ENCODE data around the gene BICDL1.

The BICDL1 gene

DNA sequence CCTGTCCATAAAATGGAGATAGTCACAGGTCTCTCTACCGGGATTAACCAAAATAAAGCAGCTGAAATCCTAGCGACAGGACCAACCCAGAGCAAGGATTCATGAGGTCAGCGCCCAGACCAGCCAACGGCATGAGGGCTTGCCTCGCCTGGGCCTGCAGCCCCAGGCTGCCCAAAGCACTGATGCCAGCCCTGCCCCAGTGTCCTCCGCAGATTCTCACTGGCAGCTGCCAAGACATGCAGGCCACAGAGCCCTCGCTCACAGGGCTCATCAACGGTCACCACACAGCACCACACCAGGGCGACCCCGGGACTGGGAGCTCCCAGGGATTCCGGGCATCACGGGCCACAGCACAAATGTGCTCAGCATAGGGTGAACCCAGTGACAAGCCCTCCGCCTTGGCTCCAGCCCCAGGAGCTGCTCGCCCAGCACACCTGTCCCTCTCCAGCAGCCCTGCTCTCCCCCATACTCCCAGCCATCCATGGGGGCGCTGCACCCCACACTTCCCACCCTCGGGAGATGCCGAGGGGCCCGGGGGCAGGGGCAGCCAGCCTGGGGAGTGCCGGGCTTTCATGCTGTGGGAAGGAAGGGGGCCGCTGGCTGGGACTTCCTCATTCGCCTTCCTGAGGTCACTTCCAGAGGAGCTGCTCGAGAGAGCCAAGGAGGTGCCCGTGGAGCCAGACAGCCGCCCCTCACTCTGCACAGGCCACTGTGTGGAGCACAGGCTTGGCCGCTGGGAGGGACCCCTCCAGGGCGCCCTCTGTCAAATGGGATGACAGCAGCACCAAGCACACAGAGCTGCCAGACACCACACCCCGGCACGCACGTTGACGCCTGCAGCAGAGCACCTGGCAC, 113.4 kb downstream of the BICDL1 start:
- DNase-seq (ENCODE audit: low read depth, low spot score), result no peak

DNA sequence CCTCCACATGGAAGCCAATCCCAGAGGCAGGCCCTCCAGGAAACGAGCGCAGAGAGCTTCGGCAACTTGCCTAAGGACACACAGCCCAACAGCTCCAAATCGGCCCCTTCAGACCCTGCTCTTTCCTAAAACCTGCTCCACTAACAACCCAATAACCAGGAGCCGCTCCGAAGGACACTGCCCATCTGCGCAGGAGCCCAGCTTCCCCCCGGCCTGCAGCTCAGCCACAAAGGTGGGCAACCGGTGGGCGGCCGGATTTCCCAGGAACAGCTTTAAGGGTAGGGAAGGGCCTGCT, 114.0 kb downstream of the BICDL1 start:
- DNase-seq (ENCODE audit: low read depth, low spot score), result no peak

DNA sequence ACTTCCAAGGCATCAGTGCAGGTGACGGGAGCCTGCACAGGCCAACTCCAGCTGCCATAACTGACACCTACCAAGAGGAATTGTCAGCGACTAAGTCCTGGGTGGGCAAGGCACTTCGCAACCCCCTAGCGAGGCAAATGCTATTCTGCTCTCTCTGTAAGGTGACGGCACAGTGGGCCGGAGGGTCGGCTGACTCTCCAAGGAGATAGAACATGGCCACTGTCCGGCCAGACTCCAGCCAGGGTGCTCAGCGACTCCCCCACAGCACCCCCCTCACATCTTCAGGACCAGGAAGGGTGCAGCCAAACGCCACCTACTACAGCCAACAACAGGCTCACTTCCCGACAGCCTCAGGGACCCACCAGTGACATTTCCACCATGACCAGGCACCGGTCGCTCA, 114.3 kb downstream of the BICDL1 start:
- no peak for DNase-seq (ENCODE audit: low read depth, low spot score)

DNA sequence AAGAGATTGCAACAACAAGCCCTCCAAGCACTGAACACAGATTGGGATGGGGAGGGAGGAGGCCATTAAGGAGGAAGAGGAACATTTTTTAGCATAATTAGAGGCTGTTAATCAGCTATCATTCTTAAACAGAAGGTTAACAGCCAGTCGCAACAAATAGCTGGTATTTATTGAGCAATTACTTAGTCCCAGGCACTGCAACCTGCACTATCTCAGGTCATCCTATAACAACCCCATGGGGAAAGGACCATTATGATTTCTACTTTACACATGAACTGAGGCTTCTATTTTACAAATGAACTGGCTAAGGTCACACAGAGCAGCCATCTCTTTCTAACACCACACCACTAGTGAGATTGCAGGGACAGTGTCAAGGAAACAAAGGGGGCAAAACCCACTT, 117.1 kb downstream of the BICDL1 start:
- no peak for DNase-seq (ENCODE audit: low read depth, low spot score)

DNA sequence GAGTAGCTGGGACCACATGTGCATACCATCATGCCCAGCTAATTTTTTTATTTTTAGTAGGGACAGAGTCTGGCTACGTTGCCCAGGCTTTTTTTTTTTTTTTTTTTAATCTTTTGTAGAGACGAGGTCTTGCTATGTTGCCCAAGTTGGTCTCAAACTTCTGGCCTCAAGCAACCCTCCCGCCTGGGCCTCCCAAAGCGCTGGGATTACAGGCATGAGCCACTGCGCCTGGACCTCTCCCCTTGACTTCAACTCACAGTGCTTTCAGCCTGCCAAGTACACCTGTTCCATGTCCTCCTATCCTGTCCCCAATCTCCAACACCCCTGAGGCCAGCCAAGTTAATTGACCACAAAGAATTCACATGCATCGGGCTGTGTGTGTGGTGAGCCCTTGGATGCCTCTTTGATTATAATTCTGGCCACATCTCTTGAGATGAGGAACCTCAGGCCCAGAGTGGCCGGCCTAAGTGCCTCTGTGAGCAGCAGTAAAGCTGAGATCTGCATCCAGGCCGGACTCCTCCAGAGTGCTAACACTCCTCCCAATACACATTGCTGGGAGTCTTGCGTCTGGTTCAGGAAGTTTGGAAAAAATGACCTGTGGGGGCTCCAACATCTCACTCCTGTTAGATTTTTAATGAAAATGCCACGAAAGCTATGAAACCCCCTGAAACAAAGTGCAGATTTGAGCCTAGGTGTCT, 120.7 kb downstream of the BICDL1 start:
- DNase-seq (ENCODE audit: low read depth, low spot score), result no peak

DNA sequence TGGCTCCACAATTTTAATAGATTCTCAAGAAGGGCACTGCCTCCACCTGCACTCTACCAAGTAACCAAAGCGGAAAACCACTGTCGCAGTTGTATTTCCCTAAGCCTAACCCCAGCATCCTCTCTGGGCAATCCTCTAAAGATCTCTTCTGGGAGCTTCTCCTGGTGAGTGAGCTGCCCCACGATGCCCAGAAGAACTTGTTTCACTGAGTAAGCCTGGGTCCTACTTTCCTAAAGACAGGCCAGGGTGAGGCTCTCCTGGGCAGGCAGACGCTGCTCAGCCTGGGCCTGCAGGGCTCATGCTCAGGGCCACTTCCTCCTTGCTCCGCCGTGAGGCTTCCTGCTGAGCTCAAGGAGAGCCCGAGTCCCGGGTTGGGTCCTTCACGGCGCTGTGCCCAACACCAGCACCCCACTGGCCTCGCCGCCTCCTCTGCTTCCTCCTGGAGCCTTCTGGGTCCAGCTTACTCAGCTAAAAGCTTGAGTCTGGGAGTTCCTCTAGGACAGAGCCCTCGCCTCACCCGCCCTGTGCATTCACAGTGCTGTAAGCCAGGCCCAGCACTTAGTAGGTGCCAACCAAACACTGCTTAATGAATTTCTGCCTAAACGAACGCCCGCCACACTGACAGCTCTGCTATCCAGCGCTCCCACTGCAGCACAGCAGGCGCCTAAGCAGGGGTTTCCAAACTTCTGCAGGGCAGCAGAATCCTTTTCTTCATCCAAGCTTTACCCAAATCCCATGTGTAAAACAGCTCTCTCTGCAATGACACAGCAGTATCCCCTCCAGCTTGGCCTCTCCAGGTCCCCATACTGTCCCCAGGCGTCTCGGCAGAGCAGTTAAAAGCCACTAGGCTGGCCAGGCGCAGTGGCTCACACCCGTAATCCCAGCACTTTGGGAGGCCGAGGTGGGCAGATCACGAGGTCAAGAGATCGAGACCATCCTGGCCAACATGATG, 121.8 kb downstream of the BICDL1 start:
- DNase-seq (ENCODE audit: low read depth, low spot score), result no peak

DNA sequence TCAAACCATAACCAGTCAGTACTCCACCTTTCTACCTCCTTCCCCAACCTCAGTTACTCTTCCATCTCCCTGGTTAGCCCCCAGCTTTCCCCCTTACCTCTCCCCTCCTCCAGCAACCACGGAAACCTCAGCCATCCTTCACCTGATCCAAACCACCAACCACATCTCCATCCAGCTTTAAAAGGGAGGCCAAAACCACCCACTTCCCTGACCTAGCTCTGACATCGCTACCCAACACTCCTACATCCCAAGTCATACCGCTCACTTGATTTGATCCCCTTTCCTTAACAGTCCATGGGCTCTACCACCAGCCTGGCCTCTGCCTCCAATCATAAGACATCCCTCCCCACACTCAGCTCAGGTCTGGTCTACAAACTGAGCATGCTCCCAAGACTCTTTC, 126.0 kb downstream of the BICDL1 start:
- no peak for DNase-seq (ENCODE audit: low read depth, low spot score)

DNA sequence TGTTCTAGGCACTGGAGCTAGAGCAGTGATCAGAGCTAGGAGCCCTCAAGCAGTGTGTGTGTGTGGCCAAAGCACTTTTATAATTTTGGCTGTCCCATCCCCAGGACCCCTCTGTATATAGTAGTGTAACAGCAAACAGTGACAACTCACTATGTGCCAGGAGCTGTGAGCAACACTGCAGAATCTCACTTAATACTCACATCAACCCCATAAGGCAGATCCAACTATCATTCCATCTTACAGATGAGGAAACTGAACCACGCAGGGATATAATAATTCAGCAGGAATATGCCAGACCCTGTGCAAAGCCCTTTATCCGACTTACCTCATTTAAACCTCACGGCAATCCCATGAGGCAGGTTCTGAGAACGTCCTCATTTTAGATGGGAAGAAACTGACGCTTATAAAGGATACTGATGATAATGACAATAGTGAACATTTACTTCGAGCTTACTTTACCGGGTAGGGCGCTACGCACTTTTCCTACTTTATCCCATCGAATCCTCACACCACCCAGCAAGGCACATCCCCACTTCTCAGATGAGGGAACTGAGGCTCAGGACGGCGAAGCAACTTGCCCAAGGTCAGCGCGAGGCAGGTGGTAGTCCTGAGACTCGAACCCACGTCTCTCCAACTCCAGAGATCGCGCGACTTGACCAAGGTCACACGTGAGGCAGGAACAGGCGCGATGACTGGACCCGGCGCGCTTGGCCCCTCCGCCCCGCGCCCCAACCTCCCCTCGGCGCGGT, 126.8 kb downstream of the BICDL1 start:
- DNase-seq (ENCODE audit: low read depth, low spot score), result no peak

DNA sequence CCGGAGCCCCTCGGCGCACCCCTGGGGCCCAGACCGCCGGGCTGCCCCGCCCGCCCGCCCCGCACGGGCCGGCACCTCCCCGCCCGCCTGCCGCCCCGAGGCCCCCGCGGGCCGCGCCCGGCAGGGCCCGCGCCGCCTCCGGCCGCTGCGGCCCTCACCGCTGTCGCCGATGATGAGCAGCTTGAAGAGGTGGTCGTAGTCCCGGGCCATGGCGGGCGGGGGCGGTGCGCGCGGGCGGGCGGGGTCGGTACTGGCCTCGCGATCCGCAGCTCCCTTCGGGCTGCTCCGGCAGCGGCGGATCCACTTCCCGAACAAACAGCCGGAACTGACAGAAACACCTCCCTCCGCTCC, 127.4 kb downstream of the BICDL1 start, which contains the start of gene RAB35:
RAB35 (minus strand) TSS at position 313 of the 351 bp plus-strand sequence; CDS start at position 210, 103 bp downstream.
- DNase-seq (ENCODE audit: low read depth, low spot score), result peak; percentile 69

DNA sequence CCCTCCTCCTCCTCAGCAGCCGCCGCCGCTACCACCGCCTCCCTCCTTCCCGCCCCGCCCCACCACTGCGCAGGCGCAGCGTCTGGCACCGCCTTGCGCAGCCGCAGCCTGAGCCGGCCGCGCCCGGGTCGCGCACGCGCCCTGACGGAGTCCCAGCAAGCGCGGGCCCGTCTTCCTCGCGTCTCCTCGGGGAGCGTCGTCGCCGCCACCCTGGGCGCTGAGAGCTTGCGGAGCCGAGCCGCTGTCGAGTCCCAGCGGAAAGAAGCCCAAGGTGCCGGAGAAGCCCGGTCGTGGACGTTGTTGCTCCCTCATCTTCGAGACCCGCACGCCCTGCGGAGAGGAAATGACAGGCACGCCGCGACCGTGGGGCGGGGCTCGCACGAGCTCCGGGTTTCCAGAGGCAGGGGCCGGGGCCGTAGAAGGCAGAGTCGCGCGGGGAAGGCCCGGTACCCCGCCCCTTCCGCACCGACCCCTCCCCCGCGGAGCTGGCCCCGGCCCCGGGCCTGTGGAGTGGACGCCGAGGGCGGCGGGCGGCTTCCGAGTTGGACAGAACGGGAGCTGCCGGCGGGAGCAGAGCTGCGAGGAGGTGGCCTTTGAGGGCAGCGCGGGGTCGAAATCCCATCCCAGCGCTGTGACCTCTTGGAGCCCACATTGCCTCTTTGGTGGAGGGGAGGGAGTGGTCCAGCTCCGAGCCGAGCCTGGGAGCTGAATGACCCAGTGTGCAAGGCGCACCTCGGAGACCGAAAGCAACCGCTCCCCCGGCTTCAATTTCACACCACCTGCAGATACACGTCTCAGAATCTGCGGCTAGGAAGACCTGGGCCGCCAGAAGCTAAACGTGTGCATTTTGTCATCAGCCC, 128.0 kb downstream of the BICDL1 start:
- DNase-seq (ENCODE audit: low read depth, low spot score), result no peak

DNA sequence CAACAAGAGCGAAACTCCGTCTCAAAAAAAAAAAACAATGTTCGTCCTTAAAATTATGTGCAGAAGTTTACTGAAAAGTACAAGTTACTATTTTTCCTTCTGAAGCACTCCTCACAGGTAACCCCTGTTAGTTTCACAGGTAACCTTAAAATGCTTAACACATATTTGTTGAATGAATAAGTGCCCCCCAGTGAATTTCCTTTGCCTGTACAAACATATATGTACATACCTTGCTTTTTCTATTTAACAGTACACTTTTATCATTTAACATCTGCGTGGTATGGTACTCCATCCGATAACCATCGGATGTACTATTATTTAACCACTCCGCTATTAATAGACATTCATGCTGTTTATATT, 128.9 kb downstream of the BICDL1 start:
- no peak for DNase-seq (ENCODE audit: low read depth, low spot score)

DNA sequence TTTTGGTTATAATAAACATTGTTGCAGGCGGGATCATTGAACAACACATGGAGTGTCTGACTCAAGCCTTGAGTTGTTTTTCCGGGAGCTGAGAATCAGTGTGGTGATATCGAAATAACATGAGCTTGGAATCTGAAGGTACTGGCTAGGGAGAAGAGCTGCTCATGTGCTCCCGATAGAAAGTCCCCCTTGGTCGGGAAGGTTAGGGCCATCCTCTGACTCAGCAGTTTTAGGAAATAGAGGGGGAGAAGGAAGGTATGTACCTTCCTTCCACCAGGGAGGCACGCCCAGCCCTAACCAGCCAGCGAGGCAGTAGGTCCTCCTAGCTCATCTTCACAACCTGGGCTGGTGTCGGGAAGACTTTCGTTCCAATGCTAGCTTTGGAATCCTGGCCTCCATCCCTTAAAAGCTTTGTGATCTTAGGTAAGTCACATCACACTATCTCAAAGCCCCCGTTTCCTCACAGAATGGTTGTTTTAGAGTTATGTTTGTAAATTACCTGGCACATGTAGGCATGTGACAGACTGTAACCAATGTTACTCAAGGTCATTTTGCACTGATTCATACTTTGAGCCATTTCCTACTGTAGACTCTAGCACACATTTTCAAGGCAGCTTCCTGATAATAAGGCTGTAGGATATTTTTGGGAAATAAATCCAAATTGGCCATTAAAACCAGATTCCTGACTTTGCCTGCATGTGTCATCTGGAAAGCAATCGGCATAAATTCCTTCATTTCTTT, 129.5 kb downstream of the BICDL1 start:
- DNase-seq (ENCODE audit: low read depth, low spot score), result peak; percentile 75

DNA sequence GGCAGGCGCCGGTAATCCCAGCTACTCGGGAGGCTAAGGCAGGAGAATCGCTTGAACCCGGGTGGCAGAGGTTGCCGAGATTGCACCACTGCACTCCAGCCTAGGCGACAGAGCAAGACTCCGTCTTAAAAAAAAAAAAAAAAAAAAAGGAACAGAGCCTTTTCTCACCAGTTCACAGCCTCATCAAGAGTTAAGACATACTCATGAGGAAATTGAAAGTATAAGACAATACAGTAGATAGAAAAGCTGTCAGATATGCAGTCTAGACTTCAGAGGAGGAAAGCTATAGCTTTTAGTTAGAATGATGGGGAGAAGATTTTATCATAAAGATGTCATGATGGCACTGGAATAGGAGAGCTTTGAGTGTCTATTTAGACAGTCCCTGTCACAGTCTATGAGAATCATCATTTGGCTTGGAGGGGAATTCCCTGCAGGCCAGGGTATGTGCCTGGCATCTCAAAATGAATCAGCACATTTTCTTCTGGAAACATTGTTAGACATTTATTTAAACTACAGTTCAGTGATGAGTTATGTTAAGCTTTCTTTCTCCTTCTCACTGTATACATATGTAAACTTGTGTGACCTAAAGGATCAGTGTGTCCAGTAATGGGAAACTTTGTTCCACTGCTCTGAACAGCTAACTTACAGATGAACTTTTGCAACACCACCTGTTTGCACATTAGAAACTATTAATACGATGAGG, 130.4 kb downstream of the BICDL1 start:
- DNase-seq (ENCODE audit: low read depth, low spot score), result no peak

DNA sequence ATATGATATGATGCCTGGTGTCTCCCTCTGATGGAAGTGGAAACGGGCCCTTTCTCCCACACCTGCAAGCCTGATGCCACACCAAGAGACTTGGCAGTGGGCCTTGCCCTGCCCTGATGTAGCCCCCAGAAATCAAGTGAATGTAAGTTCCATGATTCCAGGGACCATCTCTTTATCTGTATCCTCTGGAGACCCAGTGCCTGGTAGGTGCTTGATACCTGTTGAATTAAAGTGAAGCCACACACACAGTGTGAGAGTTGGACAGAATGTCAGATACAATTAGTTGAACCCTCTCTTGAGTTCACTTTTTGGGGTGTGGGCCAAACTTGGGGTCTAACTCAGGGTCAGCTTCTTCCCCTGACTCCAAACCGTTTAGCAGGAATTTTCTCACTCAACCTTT, 132.3 kb downstream of the BICDL1 start:
- DNase-seq (ENCODE audit: low read depth, low spot score), result no peak

DNA sequence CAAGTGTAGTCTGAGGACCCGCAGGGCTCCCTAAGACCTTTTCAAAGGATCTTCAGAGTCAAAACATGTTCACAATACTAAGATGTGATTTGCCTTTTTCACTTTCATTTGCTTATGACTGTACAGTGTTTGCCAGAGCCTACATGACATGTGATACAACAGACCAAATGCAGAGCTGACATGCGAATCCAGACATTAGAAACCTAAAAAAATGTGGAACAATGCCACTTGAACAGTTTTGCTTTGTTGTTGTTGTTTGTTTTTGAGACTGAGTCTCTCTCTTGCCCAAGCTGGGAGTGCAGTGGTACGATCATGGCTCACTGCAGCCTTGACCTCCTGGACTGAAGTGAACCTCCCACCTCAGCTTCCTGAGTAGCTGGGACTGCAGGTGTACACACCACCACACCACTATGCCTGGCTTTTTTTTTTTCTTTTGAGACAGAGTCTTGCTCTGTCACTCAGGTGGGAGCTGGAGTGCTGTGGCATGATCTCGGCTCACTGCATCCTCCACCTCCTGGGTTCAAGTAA, 132.8 kb downstream of the BICDL1 start:
- DNase-seq (ENCODE audit: low read depth, low spot score), result no peak

DNA sequence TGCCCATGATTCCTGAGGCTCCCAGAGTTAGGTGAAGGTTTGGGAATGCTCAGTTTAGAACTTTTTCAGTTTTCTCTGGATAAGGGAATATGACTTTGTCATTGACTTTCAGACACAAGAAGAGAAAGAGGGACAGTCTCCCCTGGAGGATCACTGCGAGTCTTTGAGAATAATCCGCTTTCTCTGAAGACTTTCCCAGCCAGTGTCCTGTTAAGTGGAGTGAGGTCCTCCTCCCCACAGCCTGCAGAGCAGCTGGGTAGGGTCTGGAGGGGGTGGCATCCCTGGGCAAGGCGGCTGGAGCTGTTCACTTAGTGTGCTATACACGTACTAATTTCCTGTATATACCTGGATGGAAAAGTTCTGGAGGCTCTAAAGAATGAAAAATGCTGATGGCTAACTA, 136.0 kb downstream of the BICDL1 start:
- no peak for DNase-seq (ENCODE audit: low read depth, low spot score)

DNA sequence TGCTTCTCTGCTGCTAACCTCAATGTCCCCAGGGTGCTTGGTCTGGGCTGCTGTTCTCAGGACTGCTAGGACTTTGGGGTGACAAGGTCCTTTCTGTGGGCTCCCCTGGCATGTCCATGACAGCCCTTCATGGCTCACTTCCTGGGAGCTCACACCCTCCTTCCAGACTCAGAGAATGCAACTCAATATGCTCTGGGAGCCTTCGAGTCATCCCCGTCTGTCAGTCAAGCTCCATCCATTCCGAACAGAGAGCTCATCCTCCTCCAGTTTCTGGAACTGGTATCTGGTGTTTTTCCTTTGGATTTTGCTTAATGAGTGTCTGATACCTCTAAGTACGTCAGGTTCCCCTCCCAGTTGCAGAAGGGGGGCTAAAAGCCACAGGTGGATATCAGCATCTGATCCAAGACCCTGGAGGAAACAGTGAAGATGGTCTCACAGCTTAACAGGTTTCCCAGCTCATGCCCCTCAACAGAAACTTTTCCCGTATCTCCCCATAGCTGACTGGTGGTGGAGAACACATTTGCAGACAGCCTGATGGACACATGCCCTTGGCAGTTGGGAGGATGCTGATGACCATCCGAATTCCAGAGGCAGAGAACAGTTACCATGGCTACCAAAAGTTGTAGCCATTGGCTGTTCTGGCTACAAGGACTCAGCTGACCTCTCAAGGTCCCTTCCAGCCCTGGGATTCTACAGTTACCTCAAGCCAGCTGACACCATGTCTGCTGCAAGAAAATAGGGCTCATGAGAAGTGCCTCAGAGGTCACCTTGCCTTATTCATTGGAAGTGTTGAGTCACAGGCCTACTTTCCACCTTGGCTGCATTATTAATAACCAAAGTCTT, 137.0 kb downstream of the BICDL1 start:
- DNase-seq (ENCODE audit: low read depth, low spot score), result no peak

DNA sequence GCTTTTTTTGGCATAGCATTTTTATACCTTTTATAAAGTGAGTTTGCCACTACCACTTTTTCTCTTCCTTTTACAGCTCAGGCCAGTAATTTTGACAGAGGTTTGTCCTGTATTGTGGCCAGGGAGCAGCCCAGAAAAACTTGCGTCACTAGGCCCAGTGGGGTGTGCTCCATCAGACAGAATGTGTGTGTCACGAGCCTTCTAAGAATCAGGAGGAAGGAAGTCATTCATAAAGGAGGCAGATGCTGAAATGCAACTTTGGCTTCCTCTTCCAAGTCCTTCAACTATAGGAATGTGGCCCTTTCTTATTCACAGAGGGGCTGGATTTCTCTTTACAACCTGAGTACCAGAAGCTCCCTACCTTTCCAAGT, 137.6 kb downstream of the BICDL1 start:
- no peak for DNase-seq (ENCODE audit: low read depth, low spot score)

Data from iPS DF 19.7 (cell line).